Loucy (cell line): ENCODE measurements around the gene VWA5B1.

Source experiments
- CTCF ChIP-seq: fragments of 200-600 bp; sonication (generic); conservative IDR thresholded peaks from 2 replicates; pipeline ENCODE4 v1.5.1; 2014; ENCODE audit warnings: mild to moderate bottlenecking, antibody characterized with exemption, low read length
- EZH2phosphoT487 ChIP-seq: fragments of 200-600 bp; IDR thresholded peaks from 2 replicates; pipeline ENCODE4 v1.6.1; 2018; ENCODE audit warnings: antibody characterized with exemption, mild to moderate bottlenecking, moderate library complexity, borderline replicate concordance

DNA sequence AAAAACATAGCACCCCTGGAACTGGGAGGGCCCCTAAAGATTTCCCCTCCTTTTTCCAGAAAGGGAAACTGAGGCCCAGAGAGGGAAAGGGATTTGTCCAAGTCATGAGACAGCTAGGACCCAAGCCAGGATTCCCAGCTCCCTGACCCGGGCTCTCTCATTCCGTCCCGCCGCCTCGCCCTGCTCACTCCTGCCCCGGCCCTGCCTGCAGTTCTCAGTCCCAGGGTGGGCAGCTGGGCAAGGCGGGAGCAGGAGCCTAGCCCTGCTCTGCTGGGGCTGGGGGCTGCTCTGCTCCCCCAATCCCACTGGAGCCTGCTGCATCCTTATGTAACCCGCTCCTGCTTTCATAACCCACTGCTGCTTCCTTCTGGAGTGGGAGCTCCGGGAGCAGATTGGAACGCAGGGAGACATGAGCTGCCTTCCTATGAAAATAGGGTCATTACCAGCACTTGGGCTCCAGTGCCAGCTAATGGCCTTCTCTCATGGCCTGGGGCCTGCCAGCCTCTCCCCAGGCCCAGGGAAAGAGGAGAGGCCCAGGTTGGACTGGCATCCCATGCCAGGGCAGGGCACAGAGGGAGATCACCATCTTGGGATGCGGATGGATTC lies 110.8 kb downstream of the VWA5B1 start:
- TF ChIP-seq CTCF, result no peak
- no peak for TF ChIP-seq EZH2phosphoT487
